T-cell (primary cell): Measurements from ENCODE around the gene GPR162. TPM values are rescaled to one million over a fixed set of nuclear protein-coding genes. Genes with fewer than 3 reads are reported as not detected.

Experiments used
- ATAC-seq, 4 experiments: fragments of 200-7000 bp in 3 of 4; fragments of 150-1000 bp in 1 of 4; cut with Tn5 transposase; replicated peaks in 1 of 4; 1 replicate in 3 of 4; 2 replicates in 1 of 4; pipeline ENCODE4 v1.10.0; 2021; ENCODE audit warnings: moderate library complexity in 3 of 4, mild to moderate bottlenecking in 2 of 4, moderate number of reproducible peaks in 1 of 4
- CTCF ChIA-PET, 2 donors: fragments of 300-600 bp; sonication (Branson Sonifier 250); formaldehyde crosslinking; loops; one replicate each; lab custom pipeline; 2022; ENCODE audit warnings: antibody characterized with exemption in 2 of 2; lab: Charles Lee
- POLR2A ChIA-PET, 2 donors: fragments of 300-600 bp; sonication (Branson Sonifier 250); formaldehyde crosslinking; loops; one replicate each; lab custom pipeline; 2022; ENCODE audit warnings: antibody characterized with exemption in 2 of 2; lab: Charles Lee
- DNase-seq, 35 experiments: peaks; one replicate each; pipeline versions ENCODE4 v3.0.0 to v3.0.0-alpha.2; 2013 to 2023
- H3K27ac ChIP-seq: one replicate; pipeline ENCODE4 v1.5.1; 2013; ENCODE audit warnings: low read length
- H3K27me3 ChIP-seq, 2 experiments: replicated peaks in 1 of 2; 1 replicate in 1 of 2; 2 replicates in 1 of 2; pipeline versions ENCODE4 v1.6.1 to v1.7.0; 2013; ENCODE audit warnings: low read length in 1 of 2, mixed read lengths in 1 of 2; ENCODE audit not compliant: control insufficient read depth in 2 of 2, insufficient read depth in 2 of 2; ENCODE audit errors: extremely low read depth in 1 of 2
- H3K36me3 ChIP-seq, 2 donors: 1 replicate in 1 of 2; 2 replicates in 1 of 2; pipeline versions ENCODE4 v1.6.1 to v1.7.0; 2013; ENCODE audit warnings: low read length in 1 of 2; ENCODE audit not compliant: control insufficient read depth in 2 of 2, insufficient read depth in 1 of 2; ENCODE audit errors: extremely low read depth in 1 of 2
- H3K4me1 ChIP-seq, 2 experiments: 1 replicate in 1 of 2; 2 replicates in 1 of 2; pipeline versions ENCODE4 v1.6.1 to v1.7.0; 2013; ENCODE audit warnings: low read length in 2 of 2, mixed read lengths in 1 of 2; ENCODE audit not compliant: insufficient read depth in 2 of 2, control insufficient read depth in 1 of 2; ENCODE audit errors: extremely low read depth in 1 of 2
- H3K4me3 ChIP-seq, 2 donors: 1 replicate in 1 of 2; 2 replicates in 1 of 2; pipeline versions ENCODE4 v1.5.1 to v1.7.0; 2013; ENCODE audit warnings: mild to moderate bottlenecking in 2 of 2, low read length in 1 of 2, moderate library complexity in 1 of 2; ENCODE audit not compliant: control insufficient read depth in 1 of 2; ENCODE audit errors: extremely low read depth in 1 of 2
- H3K9me3 ChIP-seq: 2 replicates; pipeline ENCODE4 v1.7.0; 2013
- H3K27ac Mint-ChIP-seq, 2 donors: one replicate each; pipeline ENCODE4 v1.8.0; 2020 to 2021; ENCODE audit warnings: mild to moderate bottlenecking in 2 of 2, mixed read lengths in 2 of 2
- H3K27me3 Mint-ChIP-seq, 2 donors: one replicate each; pipeline ENCODE4 v1.8.0; 2021 to 2022; ENCODE audit warnings: mixed read lengths in 2 of 2
- H3K36me3 Mint-ChIP-seq: one replicate; pipeline ENCODE4 v1.8.0; 2021; ENCODE audit warnings: mixed read lengths
- H3K4me1 Mint-ChIP-seq, 3 donors: one replicate each; pipeline ENCODE4 v1.8.0; 2020 to 2022; ENCODE audit warnings: mixed read lengths in 3 of 3, mild to moderate bottlenecking in 1 of 3
- H3K4me3 Mint-ChIP-seq, 3 donors: one replicate each; pipeline ENCODE4 v1.8.0; 2020 to 2022; ENCODE audit warnings: mild to moderate bottlenecking in 3 of 3, mixed read lengths in 3 of 3, moderate library complexity in 3 of 3
- H3K9me3 Mint-ChIP-seq, 3 donors: one replicate each; pipeline ENCODE4 v1.8.0; 2020 to 2022; ENCODE audit warnings: mixed read lengths in 3 of 3
- WGBS: methylation state at CpG from one replicate; pipeline ENCODE4 v1.1.5; 2013; ENCODE audit warnings: missing lambda C conversion rate; ENCODE audit not compliant: insufficient coverage; 5-methylcytosine and 5-hydroxymethylcytosine counted together
- total RNA-seq, 35 experiments: library from RNA in 6 of 35; stranded (reverse) in 6 of 35; fragments of 120-200 nt in 1 of 35; gene quantifications; one replicate each; pipeline versions ENCODE4 v1.2.1 to v1.2.4 and lab custom pipeline; 2013 to 2026

The GPR162 gene
- total RNA-seq, 5 donors from 2014 or later (not counting 1 experiment from before 2014, with no cell fraction given): 0.13 to 0.46 TPM; not detected in 3

GRCh38 chr12:6826125-6826733 lies 4.6 kb downstream of the GPR162 start:
- peaks cover 0 to 90% of the 10 kb centered on the region in 2 experiments for H3K27me3 ChIP-seq
- H3K4me1 ChIP-seq: peaks cover 0 to 41% of the 10 kb centered on the region in 2 experiments
- Mint-ChIP-seq H3K4me1 (peaks cover 23 to 45% (median 26%) of the 10 kb centered on the region in 3 donors), H3K27me3 (peaks cover 16 to 64% of the 10 kb centered on the region in 2 donors), H3K36me3 (no peaks in the 10 kb centered on the region), H3K9me3 (no peaks in the 10 kb centered on the region), H3K4me3 (no peak overlapping the region), H3K27ac (no peak overlapping the region)
- H3K36me3 ChIP-seq: no peaks in the 10 kb centered on the region
- no peak overlapping the region for H3K4me3 ChIP-seq
- H3K9me3 ChIP-seq: no peaks in the 10 kb centered on the region
- no peak overlapping the region for H3K27ac ChIP-seq
- ChIA-PET CTCF (interaction anchor here (0.5 to 3.2 kb wide), 7 partner anchors 8 to 337 kb away, joined by 3 to 26 read pairs (median 4); partner anchors contain the start of gene MLF2 (in 2 of the 2)), POLR2A (interaction anchor here in 1 of 2 donors (0.7 kb wide), 1 partner anchor 47 kb away, joined by 3 read pairs; the partner anchor contains the start of gene SPSB2)
- 84% methylated on average over 10 of the region's 17 CpGs for WGBS
- ATAC-seq: no peak
- no peak for DNase-seq

- Histone ChIP-seq H3K27ac (no peak overlapping the region), H3K4me1 (peaks cover 0 to 35% of the 10 kb centered on the region in 2 experiments), H3K36me3 (no peaks in the 10 kb centered on the region), H3K4me3 (no peak overlapping the region), H3K27me3 (peaks cover 0 to 89% of the 10 kb centered on the region in 2 experiments), H3K9me3 (no peaks in the 10 kb centered on the region)
- Mint-ChIP-seq H3K4me3 (peak overlapping the region; percentile 60 to 93 (median 74)), H3K36me3 (no peaks in the 10 kb centered on the region), H3K27me3 (peaks cover 16 to 66% of the 10 kb centered on the region in 2 donors), H3K27ac (peak overlapping the region; percentile 28 to 31), H3K9me3 (no peaks in the 10 kb centered on the region), H3K4me1 (peaks cover 20 to 40% (median 24%) of the 10 kb centered on the region in 3 donors)
- no peak for DNase-seq
- CTCF ChIA-PET: interaction anchor here in 1 of 2 donors (1.0 to 3.2 kb wide), 3 partner anchors 9 to 74 kb away, joined by 3 to 26 read pairs (median 3); partner anchors contain the start of gene MLF2
- no peak for ATAC-seq
- POLR2A ChIA-PET: no interaction called here
- WGBS: 86% methylated on average over 11 of the region's 22 CpGs
Measured at GRCh38 chr12:6826734-6827436, 5.3 kb downstream of the GPR162 start.

- no peaks in the 10 kb centered on the region for H3K9me3 Mint-ChIP-seq
- WGBS: 33% methylated on average over 2 of the region's 8 CpGs
- Histone ChIP-seq H3K4me1 (peaks cover 0 to 31% of the 10 kb centered on the region in 2 experiments), H3K9me3 (no peaks in the 10 kb centered on the region), H3K27me3 (peaks cover 0 to 83% of the 10 kb centered on the region in 2 experiments), H3K27ac (no peak overlapping the region), H3K36me3 (no peaks in the 10 kb centered on the region), H3K4me3 (no peak overlapping the region)
- DNase-seq (peak in 9 of 35 experiments; percentile 11 to 47 (median 29)), ATAC-seq (no peak)
- H3K27me3 Mint-ChIP-seq: peaks cover 16 to 66% of the 10 kb centered on the region in 2 donors
- peak overlapping the region; percentile 28 to 31 for H3K27ac Mint-ChIP-seq
- peaks cover 17 to 34% (median 22%) of the 10 kb centered on the region in 3 donors for H3K4me1 Mint-ChIP-seq
- peak overlapping the region; percentile 60 to 93 (median 74) for H3K4me3 Mint-ChIP-seq
- no peaks in the 10 kb centered on the region for H3K36me3 Mint-ChIP-seq
- ChIA-PET POLR2A (no interaction called here), CTCF (interaction anchor here (0.5 to 1.0 kb wide), 3 partner anchors 11 to 270 kb away, joined by 3 to 12 read pairs (median 3); no protein-coding TSS in a partner anchor)
Measured at GRCh38 chr12:6827437-6827911, 5.9 kb downstream of the GPR162 start.

GRCh38 chr12:6827982-6828780 lies 6.6 kb downstream of the GPR162 start, which contains the start of gene P3H3:
Gene P3H3 (plus strand): TSS chr12:6828407. CDS start chr12:6828441, 34 bp downstream.
- H3K27me3 Mint-ChIP-seq: peaks cover 12 to 60% of the 10 kb centered on the region in 2 donors
- ATAC-seq (peak; percentile 58 to 64 (median 62)), DNase-seq (peak in 3 of 35 experiments; percentile 15 to 59 (median 23))
- peak within 1 kb of the TSS; percentile 79 to 86 for H3K27ac Mint-ChIP-seq
- Histone ChIP-seq H3K27me3 (peaks cover 0 to 80% of the 10 kb centered on the region in 2 experiments), H3K9me3 (no peaks in the 10 kb centered on the region), H3K4me1 (peaks cover 0 to 31% of the 10 kb centered on the region in 2 experiments), H3K4me3 (peak within 1 kb of the TSS; percentile 75 to 81), H3K27ac (peak within 1 kb of the TSS; percentile 49), H3K36me3 (no peaks in the 10 kb centered on the region)
- CTCF ChIA-PET: interaction anchor here (0.5 to 1.0 kb wide), 8 partner anchors 12 to 290 kb away, joined by 3 to 12 read pairs (median 3); partner anchors contain the start of gene USP5 (in 1 of the 2)
- WGBS: 2% methylated on average over 54 of the region's 60 CpGs
- peaks cover 17 to 30% (median 22%) of the 10 kb centered on the region in 3 donors for H3K4me1 Mint-ChIP-seq
- H3K36me3 Mint-ChIP-seq: no peaks in the 10 kb centered on the region
- POLR2A ChIA-PET: no interaction called here
- no peaks in the 10 kb centered on the region for H3K9me3 Mint-ChIP-seq
- peak within 1 kb of the TSS; percentile 85 to 93 (median 86) for H3K4me3 Mint-ChIP-seq

- CTCF ChIA-PET: interaction anchor here (0.5 to 1.0 kb wide), 8 partner anchors 23 to 291 kb away, joined by 3 to 12 read pairs (median 3); partner anchors contain the start of genes USP5 (in 1 of the 2) and ZNF384 (in 1 of the 2)
- H3K27ac ChIP-seq: peak overlapping the region; percentile 49
- under 1% methylated on average over 64 of the region's 71 CpGs for WGBS
Measured at GRCh38 chr12:6828781-6829535, 7.3 kb downstream of the GPR162 start.

More at GRCh38 chr12:6828781-6829535, 7.3 kb downstream of the GPR162 start:
- Mint-ChIP-seq H3K36me3 (no peaks in the 10 kb centered on the region), H3K4me3 (peak overlapping the region; percentile 85 to 93 (median 86)), H3K9me3 (no peaks in the 10 kb centered on the region), H3K27ac (peak overlapping the region; percentile 79 to 86), H3K4me1 (peaks cover 17 to 30% (median 22%) of the 10 kb centered on the region in 3 donors), H3K27me3 (peaks cover 12 to 57% of the 10 kb centered on the region in 2 donors)
- Histone ChIP-seq H3K9me3 (no peaks in the 10 kb centered on the region), H3K36me3 (no peaks in the 10 kb centered on the region), H3K27me3 (peaks cover 0 to 72% of the 10 kb centered on the region in 2 experiments), H3K4me3 (peak overlapping the region; percentile 75 to 81), H3K4me1 (peaks cover 0 to 31% of the 10 kb centered on the region in 2 experiments)
- POLR2A ChIA-PET: interaction anchor here (0.6 to 0.7 kb wide), 2 partner anchors 197 to 295 kb away, joined by 3 to 9 read pairs; partner anchors contain the start of gene GAPDH (in 1 of the 2)
- peak; percentile 73 to 75 (median 74) for ATAC-seq
- DNase-seq: peak in 23 of 35 experiments; percentile 12 to 58 (median 33)
